KMS-11 (cell line): ENCODE data around the gene BEND5.

Source experiments
- H2AFZ ChIP-seq: fragments of 200-600 bp; sonication (generic); 2 replicates; pipeline ENCODE4 v1.6.1; 2016; ENCODE audit warnings: antibody characterized with exemption, mixed run types, low read depth
- H3K27ac ChIP-seq: fragments of 200-600 bp; sonication (generic); 2 replicates; pipeline ENCODE4 v1.6.1; 2016; ENCODE audit warnings: mild to moderate bottlenecking, mixed run types
- H3K27me3 ChIP-seq: fragments of 200-600 bp; sonication (generic); 2 replicates; pipeline ENCODE4 v1.6.1; 2017; ENCODE audit warnings: mild to moderate bottlenecking, low read depth, mixed run types, moderate library complexity; ENCODE audit not compliant: insufficient read depth
- H3K36me3 ChIP-seq: fragments of 200-600 bp; sonication (generic); 2 replicates; pipeline ENCODE4 v1.6.1; 2017; ENCODE audit warnings: mild to moderate bottlenecking, mixed run types; ENCODE audit not compliant: insufficient read depth
- H3K4me1 ChIP-seq: fragments of 200-600 bp; sonication (generic); 2 replicates; pipeline ENCODE4 v1.6.1; 2016; ENCODE audit warnings: mild to moderate bottlenecking, low read depth, mixed run types; ENCODE audit not compliant: poor library complexity, severe bottlenecking
- H3K4me2 ChIP-seq: fragments of 200-600 bp; sonication (generic); 2 replicates; pipeline ENCODE4 v1.7.0; 2016; ENCODE audit warnings: mild to moderate bottlenecking, mixed run types
- H3K4me3 ChIP-seq: fragments of 200-600 bp; sonication (generic); IDR thresholded peaks from 2 replicates; pipeline ENCODE4 v1.6.1; 2017; ENCODE audit warnings: low read depth, low read length, mixed read lengths; ENCODE audit not compliant: insufficient read depth
- H3K79me2 ChIP-seq: fragments of 200-600 bp; sonication (generic); 2 replicates; pipeline ENCODE4 v1.6.1; 2016; ENCODE audit warnings: low read depth, mixed run types; ENCODE audit not compliant: insufficient read depth
- H3K9ac ChIP-seq: fragments of 200-600 bp; sonication (generic); 2 replicates; pipeline ENCODE4 v1.6.1; 2016; ENCODE audit warnings: mild to moderate bottlenecking, mixed run types
- H4K20me1 ChIP-seq: fragments of 200-600 bp; sonication (generic); 2 replicates; pipeline ENCODE4 v1.6.1; 2016; ENCODE audit warnings: mild to moderate bottlenecking, mixed run types; ENCODE audit not compliant: insufficient read depth
- TF ChIP-seq, protein P1 (sequence below): fragments of 200-600 bp; sonication (generic); conservative IDR thresholded peaks from 2 replicates; pipeline ENCODE4 v1.6.1; 2017; ENCODE audit warnings: low read depth, mild to moderate bottlenecking, antibody characterized with exemption, low read length, moderate library complexity, mixed read lengths

Gene BEND5

DNA sequence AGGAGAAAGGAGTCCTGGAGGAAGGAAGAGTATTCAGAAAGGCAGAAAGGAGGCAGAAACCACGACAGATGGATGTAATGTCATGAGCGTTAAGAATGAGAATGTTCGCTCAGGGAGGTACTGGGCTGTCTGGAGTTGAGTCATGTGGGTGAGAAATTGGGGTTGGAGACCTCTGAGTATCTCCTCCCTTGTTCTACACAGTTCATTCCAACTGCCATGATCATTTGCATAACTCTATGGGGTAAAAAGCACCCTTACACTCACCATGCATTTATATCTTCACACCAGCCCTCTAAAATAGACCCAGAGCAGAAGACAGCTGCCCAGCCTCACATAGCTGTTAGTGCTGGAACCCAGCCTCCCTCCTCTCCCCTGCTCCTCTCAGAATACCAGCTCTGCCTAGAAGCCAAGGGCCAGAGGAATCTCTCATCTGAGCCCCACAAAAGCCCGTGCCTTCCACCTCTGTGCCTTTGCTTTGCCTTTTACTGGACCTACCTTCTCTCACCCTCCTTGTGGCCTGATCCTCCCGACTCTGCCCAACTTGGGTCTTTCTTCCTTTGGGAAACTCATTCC is 85.2 kb downstream of the BEND5 start:
- H3K9ac ChIP-seq = no peak overlapping the region
- H3K79me2 ChIP-seq = no peaks in the 10 kb centered on the region
- H3K27me3 ChIP-seq = no peaks in the 10 kb centered on the region
- no peaks in the 10 kb centered on the region for H3K36me3 ChIP-seq
- TF ChIP-seq, protein P1, sequence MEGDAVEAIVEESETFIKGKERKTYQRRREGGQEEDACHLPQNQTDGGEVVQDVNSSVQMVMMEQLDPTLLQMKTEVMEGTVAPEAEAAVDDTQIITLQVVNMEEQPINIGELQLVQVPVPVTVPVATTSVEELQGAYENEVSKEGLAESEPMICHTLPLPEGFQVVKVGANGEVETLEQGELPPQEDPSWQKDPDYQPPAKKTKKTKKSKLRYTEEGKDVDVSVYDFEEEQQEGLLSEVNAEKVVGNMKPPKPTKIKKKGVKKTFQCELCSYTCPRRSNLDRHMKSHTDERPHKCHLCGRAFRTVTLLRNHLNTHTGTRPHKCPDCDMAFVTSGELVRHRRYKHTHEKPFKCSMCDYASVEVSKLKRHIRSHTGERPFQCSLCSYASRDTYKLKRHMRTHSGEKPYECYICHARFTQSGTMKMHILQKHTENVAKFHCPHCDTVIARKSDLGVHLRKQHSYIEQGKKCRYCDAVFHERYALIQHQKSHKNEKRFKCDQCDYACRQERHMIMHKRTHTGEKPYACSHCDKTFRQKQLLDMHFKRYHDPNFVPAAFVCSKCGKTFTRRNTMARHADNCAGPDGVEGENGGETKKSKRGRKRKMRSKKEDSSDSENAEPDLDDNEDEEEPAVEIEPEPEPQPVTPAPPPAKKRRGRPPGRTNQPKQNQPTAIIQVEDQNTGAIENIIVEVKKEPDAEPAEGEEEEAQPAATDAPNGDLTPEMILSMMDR = no peak
- H4K20me1 ChIP-seq = no peaks in the 10 kb centered on the region
- no peak overlapping the region for H3K4me2 ChIP-seq
- no peak overlapping the region for H3K27ac ChIP-seq
- H2AFZ ChIP-seq = no peak overlapping the region
- H3K4me1 ChIP-seq = no peaks in the 10 kb centered on the region
- H3K4me3 ChIP-seq = no peak overlapping the region

DNA sequence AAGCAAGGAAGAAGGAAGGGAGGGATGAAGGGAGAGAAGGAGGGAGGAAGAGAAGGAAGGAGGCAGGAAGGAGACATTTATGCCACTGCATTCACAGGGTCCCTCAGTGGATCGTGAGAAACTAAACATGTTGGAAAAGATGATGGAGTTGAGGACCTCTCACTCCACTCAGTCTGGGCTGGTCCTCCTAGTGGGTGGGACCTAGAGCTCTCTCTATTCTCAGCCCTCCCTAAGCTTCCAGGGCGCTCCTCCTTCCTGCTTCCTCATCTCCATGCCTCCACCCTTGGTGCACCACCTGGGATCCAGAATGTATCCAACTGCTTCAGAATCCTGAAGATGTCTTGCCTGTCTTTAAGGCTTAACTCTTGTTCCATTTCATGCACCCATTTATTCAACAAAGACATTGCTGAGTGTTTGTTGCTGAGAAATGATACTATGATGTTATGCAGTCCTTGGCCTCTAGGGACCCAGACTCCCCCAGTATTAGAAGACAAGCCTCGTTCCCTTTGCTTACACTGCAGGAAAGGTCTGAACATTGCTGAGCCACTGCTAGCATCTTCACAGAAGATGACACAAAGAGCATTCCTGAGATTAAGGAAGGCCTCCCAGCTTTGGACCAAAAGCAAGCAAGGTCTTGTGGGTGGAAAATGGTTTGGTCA is 88.5 kb downstream of the BEND5 start:
- no peaks in the 10 kb centered on the region for H3K4me1 ChIP-seq
- H3K27ac ChIP-seq = no peak overlapping the region
- H3K9ac ChIP-seq = no peak overlapping the region
- H3K36me3 ChIP-seq = no peaks in the 10 kb centered on the region
- no peak overlapping the region for H3K4me3 ChIP-seq
- no peaks in the 10 kb centered on the region for H3K79me2 ChIP-seq
- no peak overlapping the region for H2AFZ ChIP-seq
- no peaks in the 10 kb centered on the region for H4K20me1 ChIP-seq
- no peak overlapping the region for H3K4me2 ChIP-seq
- TF ChIP-seq, protein P1 = no peak
- H3K27me3 ChIP-seq = no peaks in the 10 kb centered on the region

DNA sequence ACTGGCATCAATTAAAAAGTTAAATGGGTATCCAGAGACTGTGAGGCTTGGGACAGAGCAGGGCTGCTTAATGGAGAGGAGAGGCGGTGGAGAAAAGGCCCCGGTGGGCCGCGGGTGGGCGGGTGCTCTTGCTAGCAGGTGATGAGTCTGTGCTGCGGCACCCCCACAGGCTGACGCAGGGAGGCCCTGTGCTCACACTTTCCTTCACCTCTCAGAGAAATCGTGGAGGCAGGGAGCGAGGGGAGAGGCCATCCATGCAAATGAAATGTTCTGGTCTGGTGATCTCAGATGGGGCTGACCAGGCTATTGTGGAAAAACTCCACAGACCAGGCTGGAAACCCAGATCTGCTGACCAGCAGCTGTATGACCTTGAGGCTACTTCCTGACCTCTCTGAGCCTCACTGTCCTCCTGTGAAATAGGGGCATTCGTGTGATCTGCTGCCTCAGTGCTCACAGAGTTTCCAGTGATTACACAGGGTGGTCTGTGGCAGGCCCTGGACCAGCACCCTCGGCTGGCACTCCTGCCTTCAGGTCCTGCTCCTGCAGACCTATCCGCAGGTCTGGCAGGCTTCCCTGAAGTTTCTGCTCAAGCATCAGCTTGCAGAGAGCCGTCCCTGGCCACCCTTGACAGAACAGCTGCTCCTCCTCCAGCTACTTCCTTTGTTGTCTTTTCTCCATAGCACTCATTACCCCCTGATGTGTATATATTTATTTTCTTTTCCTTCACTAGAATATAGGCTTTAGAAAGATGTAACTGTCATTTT is 89.2 kb downstream of the BEND5 start:
- no peaks in the 10 kb centered on the region for H3K4me1 ChIP-seq
- H3K27me3 ChIP-seq = no peaks in the 10 kb centered on the region
- no peak overlapping the region for H3K9ac ChIP-seq
- no peaks in the 10 kb centered on the region for H4K20me1 ChIP-seq
- TF ChIP-seq, protein P1 = no peak
- H3K4me3 ChIP-seq = no peak overlapping the region
- H3K79me2 ChIP-seq = no peaks in the 10 kb centered on the region
- no peak overlapping the region for H3K27ac ChIP-seq
- no peak overlapping the region for H3K4me2 ChIP-seq
- no peaks in the 10 kb centered on the region for H3K36me3 ChIP-seq
- no peak overlapping the region for H2AFZ ChIP-seq

DNA sequence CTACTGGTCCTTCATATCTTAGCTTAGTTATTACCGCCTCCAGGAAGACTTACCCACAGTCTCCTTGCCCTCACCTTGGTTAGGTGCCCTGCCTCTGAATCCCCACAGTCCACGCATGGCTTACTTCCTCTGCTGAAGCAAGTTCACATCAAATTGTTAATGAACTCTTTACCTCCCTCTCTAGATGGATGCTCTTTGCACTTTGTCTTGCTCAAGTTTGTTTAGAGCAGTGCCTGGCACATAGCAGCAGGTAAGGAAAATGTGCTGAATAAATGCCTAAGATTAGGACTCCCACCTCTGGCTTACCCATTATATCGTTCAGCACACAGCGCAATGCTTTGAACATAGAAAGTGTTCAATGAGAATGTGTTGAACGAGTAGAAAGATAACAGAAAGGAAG is 90.5 kb downstream of the BEND5 start:
- no peaks in the 10 kb centered on the region for H3K27me3 ChIP-seq
- no peaks in the 10 kb centered on the region for H3K36me3 ChIP-seq
- no peak overlapping the region for H3K4me2 ChIP-seq
- H3K9ac ChIP-seq = no peak overlapping the region
- no peaks in the 10 kb centered on the region for H3K79me2 ChIP-seq
- H3K27ac ChIP-seq = no peak overlapping the region
- H2AFZ ChIP-seq = no peak overlapping the region
- H3K4me3 ChIP-seq = no peak overlapping the region
- TF ChIP-seq, protein P1 = no peak
- no peaks in the 10 kb centered on the region for H4K20me1 ChIP-seq
- H3K4me1 ChIP-seq = no peaks in the 10 kb centered on the region
